HPDE6-E6E7 (cell line): ENCODE data around the gene PSMD8.
"Not testable (repeated sequence)": the region's sequence is repeated elsewhere in the genome, so short reads cannot be mapped to it uniquely, and the experiment has no call there.

Experiments used
- DNase-seq: peaks from one replicate; pipeline ENCODE4 v3.0.0; 2011; ENCODE audit warnings: missing footprints; ENCODE audit errors: extremely low spot score

The PSMD8 gene

GRCh38 chr19:38411041-38411712 is 36.8 kb downstream of the PSMD8 start:
- no peak for DNase-seq

DNA sequence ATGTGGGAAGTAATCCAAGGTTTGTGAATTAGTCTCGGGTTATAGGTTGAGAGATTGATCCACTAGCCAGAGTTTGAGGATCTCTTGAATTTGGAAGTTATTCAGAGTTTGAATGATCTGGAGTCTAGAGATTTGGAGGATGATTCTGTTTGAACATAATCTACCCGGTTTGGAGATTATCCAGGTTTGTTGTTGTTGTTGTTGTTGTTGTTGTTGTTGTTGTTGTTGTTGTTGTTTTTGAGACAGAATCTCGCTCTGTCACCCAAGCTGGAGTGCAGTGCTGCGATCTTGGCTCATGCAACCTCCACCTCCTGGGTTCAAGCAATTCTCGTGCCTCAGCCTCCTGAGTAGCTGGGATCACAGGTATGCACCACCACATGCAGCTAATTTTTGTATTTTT is 37.5 kb downstream of the PSMD8 start:
- not testable (repeated sequence) for DNase-seq

- DNase-seq, result no peak
These were observed 38.1 kb downstream of the PSMD8 start for GRCh38 chr19:38412491-38412890.

- DNase-seq, result no peak
These were observed 38.6 kb downstream of the PSMD8 start for GRCh38 chr19:38412961-38413360.

GRCh38 chr19:38413416-38413815 is 39.0 kb downstream of the PSMD8 start:
- DNase-seq, result no peak

GRCh38 chr19:38417146-38417543 is 42.8 kb downstream of the PSMD8 start:
- DNase-seq, result no peak

GRCh38 chr19:38417544-38418506 is 43.5 kb downstream of the PSMD8 start:
- DNase-seq, result peak; percentile 35

GRCh38 chr19:38420935-38421334 is 46.6 kb downstream of the PSMD8 start:
- no peak for DNase-seq

- DNase-seq, result no peak
These were observed 47.5 kb downstream of the PSMD8 start for GRCh38 chr19:38421856-38422255.

GRCh38 chr19:38422438-38422837 is 48.1 kb downstream of the PSMD8 start:
- no peak for DNase-seq

- DNase-seq, result no peak
These were observed 49.9 kb downstream of the PSMD8 start for GRCh38 chr19:38424272-38424671.

- no peak for DNase-seq
These were observed 50.9 kb downstream of the PSMD8 start for GRCh38 chr19:38425222-38425809.

GRCh38 chr19:38425810-38426466 is 51.6 kb downstream of the PSMD8 start, which contains the start of gene RASGRP4:
TSS of gene RASGRP4 (minus strand) at chr19:38426219. CDS start at chr19:38426091, 128 bp downstream.
- DNase-seq, result no peak

- not testable (repeated sequence) for DNase-seq
These were observed 52.8 kb downstream of the PSMD8 start for GRCh38 chr19:38427035-38427677.

DNA sequence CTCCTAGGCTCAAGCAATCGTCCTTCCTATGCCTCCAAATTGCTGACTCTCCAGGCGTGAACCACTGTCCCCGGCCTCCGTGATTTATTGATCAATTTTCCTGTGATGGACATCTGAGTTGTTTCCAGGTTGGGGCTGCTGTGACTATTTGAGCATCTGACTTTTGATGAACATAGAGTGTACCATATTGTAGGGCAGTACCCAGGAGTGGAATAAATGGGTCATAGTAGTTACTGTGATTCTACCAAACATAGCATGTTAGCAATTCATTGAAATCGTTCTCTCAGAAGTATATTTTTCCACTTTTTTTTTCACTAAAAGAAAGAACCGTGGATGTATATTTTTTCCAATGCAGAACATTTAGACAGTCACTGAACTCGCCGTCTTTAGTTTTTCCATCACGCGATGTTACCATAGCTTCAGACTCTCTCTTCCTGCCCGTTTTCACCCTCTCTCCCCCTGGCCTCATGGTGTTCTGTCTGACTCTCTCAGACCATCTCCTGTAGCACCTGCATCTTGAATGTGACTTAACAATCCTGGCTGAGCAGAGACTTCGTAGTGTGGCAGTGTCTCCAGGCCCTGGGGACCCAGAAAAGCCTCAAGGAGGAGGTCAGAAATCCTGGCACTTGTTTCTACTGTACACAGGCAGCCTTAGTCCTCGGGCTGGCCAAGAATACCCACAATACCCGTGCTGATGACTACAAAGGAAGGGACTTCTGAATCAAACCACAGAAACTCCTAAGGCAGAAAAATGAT is 54.9 kb downstream of the PSMD8 start:
- DNase-seq, result no peak

- no peak for DNase-seq
These were observed 55.4 kb downstream of the PSMD8 start for GRCh38 chr19:38429811-38430156.

- no peak for DNase-seq
These were observed 56.6 kb downstream of the PSMD8 start for GRCh38 chr19:38430931-38431330.

GRCh38 chr19:38433268-38433733 is 58.9 kb downstream of the PSMD8 start, which contains the start of gene RYR1:
TSS of gene RYR1 (plus strand) at chr19:38433691. CDS start at chr19:38433830, 139 bp downstream.
- DNase-seq, result peak; percentile 51
